WI38 (cell line): ENCODE measurements around the gene CRTC1.

Experiments
- H3K4me3 ChIP-seq: 2 replicates; pipeline ENCODE4 v1.5.1; 2011; ENCODE audit warnings: low read depth, mild to moderate bottlenecking, control low read depth, low read length
- CTCF ChIP-seq: IDR thresholded peaks from 2 replicates; pipeline ENCODE4 v1.5.1; 2012; ENCODE audit warnings: low read depth, mild to moderate bottlenecking, control low read depth, low read length

CRTC1 gene

DNA sequence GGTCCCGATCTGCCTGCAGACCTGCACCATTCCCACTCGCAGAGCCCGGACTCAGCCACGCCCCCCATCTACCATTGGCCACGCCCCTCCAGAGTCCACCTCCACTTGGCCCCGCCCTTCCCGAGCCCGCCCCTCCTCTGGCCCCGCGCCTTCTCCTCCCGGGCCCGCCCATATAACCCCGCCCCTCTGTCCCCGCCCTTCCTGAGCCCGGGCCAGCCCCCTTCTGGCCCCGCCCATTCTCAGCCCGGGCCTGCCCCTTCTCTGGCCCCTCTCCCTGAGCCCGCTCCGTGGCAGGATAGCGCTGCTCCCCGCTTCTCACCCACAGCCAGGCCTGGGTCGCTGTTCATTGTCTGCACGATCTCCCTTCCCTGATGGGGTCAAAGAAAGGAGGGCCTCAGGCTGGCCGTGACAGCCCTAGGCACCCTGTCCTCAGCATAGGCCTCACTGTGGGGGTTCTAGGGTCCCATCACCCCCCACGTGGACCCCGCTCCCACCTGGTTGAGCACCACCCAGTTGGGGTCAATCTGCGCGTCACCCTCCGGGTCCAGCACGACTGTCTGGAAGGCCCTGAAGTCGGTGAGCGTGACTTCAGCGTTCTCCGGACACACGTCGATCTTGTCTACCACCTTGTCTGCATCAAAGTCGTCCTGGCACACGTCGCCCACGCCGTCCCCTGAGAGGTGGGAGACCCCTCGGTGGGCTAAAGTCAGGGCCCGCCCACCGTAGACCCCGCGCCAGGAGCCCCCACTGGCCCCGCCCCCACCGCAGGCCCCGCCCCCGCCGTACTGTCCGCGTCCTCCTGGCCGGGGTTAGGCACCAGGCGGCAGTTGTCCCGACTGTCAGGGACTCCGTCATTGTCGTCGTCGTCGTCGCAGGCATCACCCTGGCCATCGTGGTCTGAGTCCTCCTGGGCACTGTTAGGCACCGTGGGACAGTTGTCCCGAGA is 102.0 kb downstream of the CRTC1 start:
- TF ChIP-seq CTCF, result no peak
- H3K4me3 ChIP-seq, result no peak overlapping the region

DNA sequence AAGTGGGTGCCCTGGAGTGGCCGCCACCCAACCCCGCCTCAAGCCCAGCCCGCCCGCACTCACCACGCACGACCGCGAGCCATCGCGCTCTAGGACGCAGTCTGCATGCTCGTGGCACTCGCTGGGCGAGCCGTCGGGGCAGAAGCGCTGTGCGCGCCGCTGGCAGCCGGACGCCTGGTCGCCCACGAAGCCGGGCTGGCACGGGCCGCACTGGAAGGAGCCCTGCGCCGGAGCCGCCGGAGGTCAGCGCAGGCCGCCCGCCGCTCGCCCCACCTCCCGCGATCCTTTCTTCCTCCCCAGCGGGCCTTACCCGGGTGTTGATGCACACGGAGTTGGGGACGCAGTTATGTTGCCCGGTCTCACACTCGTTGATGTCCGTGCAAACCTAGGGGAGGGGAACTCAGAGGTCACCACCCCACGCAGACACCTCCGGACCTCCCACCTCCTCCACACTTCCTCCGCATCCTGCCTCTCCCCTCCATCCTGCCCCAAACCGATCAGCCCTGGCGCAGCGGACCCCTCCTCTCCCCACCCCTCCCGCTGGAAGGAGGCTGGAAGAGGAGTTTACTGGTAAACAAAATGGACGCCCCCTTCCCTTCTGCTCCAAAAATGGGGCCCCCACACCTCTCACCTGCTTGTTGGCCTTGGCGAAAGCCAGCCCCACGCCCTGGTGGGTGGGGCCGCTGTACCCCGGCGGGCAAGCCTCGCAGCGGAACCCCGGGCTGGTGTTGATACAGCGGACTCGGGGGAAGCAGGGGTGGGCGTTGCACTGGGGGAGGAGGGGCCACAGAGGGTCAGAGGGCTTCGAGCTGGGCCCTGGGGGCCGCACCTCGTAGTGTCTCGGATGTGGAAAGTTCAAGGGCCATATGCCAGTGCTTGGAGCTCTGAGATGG is 105.3 kb downstream of the CRTC1 start:
- no peak overlapping the region for H3K4me3 ChIP-seq
- no peak for TF ChIP-seq CTCF

DNA sequence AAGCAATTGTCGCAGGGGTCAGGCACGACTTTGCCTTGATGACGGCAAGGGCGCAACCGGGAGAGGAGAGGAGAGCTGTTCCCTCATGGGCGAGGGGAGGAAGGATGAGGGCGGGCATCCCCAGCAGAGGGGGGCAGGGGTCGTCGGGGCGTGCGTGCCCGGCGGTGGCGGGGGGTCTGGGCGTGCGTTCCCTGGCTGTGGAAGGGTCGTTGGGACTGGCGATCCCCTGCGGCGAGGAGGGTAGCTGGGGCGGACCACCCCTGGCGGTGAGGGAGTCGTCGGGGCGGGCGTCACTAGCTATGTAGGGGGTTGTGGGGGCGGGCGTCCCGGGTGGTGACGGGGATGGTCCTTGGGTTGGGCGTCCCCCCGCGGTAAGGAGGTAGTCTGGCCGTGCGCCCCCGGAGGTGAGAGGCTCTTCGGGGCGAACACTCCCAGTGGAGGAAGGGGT is 106.0 kb downstream of the CRTC1 start:
- H3K4me3 ChIP-seq, result no peak overlapping the region
- TF ChIP-seq CTCF, result no peak

GRCh38 chr19:18789883-18790565 is 106.5 kb downstream of the CRTC1 start:
- no peak for TF ChIP-seq CTCF
- no peak overlapping the region for H3K4me3 ChIP-seq

DNA sequence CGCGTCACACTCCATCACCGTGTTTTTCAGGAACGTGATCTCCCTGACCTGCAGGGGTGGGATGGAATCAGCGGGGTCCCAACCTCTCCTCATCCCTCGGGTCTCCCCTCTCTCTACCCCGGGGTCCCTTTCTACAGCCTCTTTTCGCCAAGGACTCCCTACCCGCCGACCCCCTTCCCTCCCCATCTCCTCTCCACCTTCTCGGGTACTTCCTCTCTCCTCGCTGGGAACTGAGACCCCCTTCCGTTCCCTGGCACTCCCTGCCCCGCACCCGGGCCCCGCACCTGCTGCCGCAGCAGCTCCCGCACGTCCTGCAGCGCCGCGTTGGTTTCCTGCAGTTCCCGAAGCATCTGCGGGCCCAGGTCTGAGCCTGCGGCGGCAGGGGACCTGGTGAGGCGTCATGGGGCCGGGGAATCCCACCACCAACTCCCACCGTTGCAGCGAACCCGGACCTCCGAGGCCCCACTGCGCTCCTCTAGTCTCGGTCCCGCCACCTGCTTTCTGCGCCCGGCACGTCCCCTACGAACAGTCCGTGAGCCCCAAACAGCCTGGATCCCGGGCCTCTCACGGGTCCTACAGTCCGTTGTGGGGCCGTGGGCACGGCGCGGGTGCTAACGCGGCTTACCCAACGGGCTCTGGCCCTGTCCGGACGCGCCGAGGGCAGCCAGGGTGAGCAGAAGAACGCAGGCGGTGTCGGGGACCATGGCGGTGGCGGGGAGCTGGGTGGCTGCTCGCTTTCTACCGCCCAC is 107.3 kb downstream of the CRTC1 start, which contains the start of gene COMP:
TSS of gene COMP (minus strand) at position 740 of the 749 bp plus-strand sequence. CDS start at position 704, 36 bp downstream.
- H3K4me3 ChIP-seq, result no peak within 1 kb of the TSS
- no peak for TF ChIP-seq CTCF

DNA sequence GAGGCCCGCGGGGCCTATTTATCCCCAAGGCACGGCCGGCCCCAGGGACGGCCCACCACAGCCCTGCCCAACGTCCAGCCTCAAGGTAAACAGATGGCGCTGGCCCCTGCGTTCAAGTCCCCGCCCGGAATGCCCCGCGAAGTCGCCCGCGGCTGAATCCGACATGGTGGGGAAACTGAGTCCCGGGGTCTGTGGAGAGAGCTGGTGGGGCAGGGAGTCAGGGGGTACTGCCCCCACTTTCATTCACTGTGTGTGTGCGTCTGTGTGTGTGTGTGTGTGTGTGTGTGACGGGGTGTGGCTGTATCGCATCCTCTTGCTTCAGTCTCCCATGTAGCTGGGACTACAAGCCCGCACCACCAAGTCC is 107.8 kb downstream of the CRTC1 start:
- no peak for TF ChIP-seq CTCF
- no peak overlapping the region for H3K4me3 ChIP-seq
